GM21526 (cell line): ENCODE data around the gene PPP1R7.
A peak's percentile ranks its signal among the peaks of the same experiment; 100 is the strongest.

Experiments used
- ATAC-seq: cut with Tn5 transposase; IDR thresholded peaks from one replicate; pipeline ENCODE4 v1.9.1; 2021; ENCODE audit warnings: moderate library complexity; ENCODE audit not compliant: unreplicated experiment, low FRiP score

Gene PPP1R7

GRCh38 chr2:241138471-241138870, 11.8 kb upstream of the PPP1R7 start:
- no peak for ATAC-seq

GRCh38 chr2:241139531-241140444, 10.5 kb upstream of the PPP1R7 start:
- no peak for ATAC-seq

- no peak for ATAC-seq
Measured at GRCh38 chr2:241140445-241140840, 9.8 kb upstream of the PPP1R7 start.

GRCh38 chr2:241141214-241141770, 9.0 kb upstream of the PPP1R7 start:
- no peak for ATAC-seq

- ATAC-seq: no peak
Measured at GRCh38 chr2:241142063-241142462, 8.2 kb upstream of the PPP1R7 start.

GRCh38 chr2:241142593-241142992, 7.7 kb upstream of the PPP1R7 start:
- no peak for ATAC-seq

- ATAC-seq: no peak
Measured at GRCh38 chr2:241146286-241146685, 4.0 kb upstream of the PPP1R7 start.

- no peak for ATAC-seq
Measured at GRCh38 chr2:241147336-241147735, 2.9 kb upstream of the PPP1R7 start.

- ATAC-seq: no peak
Measured at GRCh38 chr2:241148239-241148638, 2.0 kb upstream of the PPP1R7 start.

GRCh38 chr2:241148891-241149674, 1.2 kb upstream of the PPP1R7 start, which contains the start of gene PASK:
PASK (minus strand) TSS chr2:241149472; CDS start chr2:241143032, 6,440 bp downstream.
- peak; percentile 78 for ATAC-seq

- peak; percentile 14 for ATAC-seq
Measured at GRCh38 chr2:241149675-241149924, 667 bp upstream of the PPP1R7 start.

- ATAC-seq: peak; percentile 6
Measured at GRCh38 chr2:241150660-241151530, 628 bp downstream of the PPP1R7 start.

- ATAC-seq: no peak
Measured at GRCh38 chr2:241151934-241152660, 1.8 kb downstream of the PPP1R7 start.

- no peak for ATAC-seq
Measured at GRCh38 chr2:241153616-241154015, 3.3 kb downstream of the PPP1R7 start.

- no peak for ATAC-seq
Measured at GRCh38 chr2:241154915-241155314, 4.6 kb downstream of the PPP1R7 start.

GRCh38 chr2:241155936-241156335, 5.7 kb downstream of the PPP1R7 start:
- ATAC-seq: no peak

GRCh38 chr2:241156971-241157441, 6.7 kb downstream of the PPP1R7 start:
- ATAC-seq: no peak

- no peak for ATAC-seq
Measured at GRCh38 chr2:241157841-241158545, 7.7 kb downstream of the PPP1R7 start.

- ATAC-seq: no peak
Measured at GRCh38 chr2:241158546-241158900, 8.3 kb downstream of the PPP1R7 start.
